NB4 (cell line): Measurements from ENCODE around the gene CLASP1.

Source experiments
- MAX ChIP-seq: IDR thresholded peaks from 2 replicates; pipeline ENCODE4 v1.6.1; 2011; ENCODE audit warnings: low read depth, low read length
- MYC ChIP-seq: IDR thresholded peaks from 2 replicates; pipeline ENCODE4 v1.6.1; 2011; ENCODE audit warnings: low read depth, low read length
- POLR2A ChIP-seq: IDR thresholded peaks from 2 replicates; pipeline ENCODE4 v1.6.1; 2011; ENCODE audit warnings: mild to moderate bottlenecking; ENCODE audit not compliant: insufficient read length; ENCODE audit errors: extremely low read depth
- TF ChIP-seq, protein P1 (sequence below): IDR thresholded peaks from one replicate; pipeline ENCODE4 v1.5.1; 2012; ENCODE audit warnings: low read depth, low read length

- TF ChIP-seq, protein P1, sequence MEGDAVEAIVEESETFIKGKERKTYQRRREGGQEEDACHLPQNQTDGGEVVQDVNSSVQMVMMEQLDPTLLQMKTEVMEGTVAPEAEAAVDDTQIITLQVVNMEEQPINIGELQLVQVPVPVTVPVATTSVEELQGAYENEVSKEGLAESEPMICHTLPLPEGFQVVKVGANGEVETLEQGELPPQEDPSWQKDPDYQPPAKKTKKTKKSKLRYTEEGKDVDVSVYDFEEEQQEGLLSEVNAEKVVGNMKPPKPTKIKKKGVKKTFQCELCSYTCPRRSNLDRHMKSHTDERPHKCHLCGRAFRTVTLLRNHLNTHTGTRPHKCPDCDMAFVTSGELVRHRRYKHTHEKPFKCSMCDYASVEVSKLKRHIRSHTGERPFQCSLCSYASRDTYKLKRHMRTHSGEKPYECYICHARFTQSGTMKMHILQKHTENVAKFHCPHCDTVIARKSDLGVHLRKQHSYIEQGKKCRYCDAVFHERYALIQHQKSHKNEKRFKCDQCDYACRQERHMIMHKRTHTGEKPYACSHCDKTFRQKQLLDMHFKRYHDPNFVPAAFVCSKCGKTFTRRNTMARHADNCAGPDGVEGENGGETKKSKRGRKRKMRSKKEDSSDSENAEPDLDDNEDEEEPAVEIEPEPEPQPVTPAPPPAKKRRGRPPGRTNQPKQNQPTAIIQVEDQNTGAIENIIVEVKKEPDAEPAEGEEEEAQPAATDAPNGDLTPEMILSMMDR = no peak
- TF ChIP-seq POLR2A = no peak
- TF ChIP-seq MAX = no peak
- no peak for TF ChIP-seq MYC
Measured at GRCh38 chr2:121338281-121338680, 311.0 kb downstream of the CLASP1 start.
